ENCODE measurements around the gene DOCK4. TPM values are rescaled to one million over a fixed set of nuclear protein-coding genes. Genes with fewer than 3 reads are reported as not detected.

The DOCK4 gene
- total RNA-seq, 4 donors from 2014 or later: 8.2 to 9.0 (median 8.6) TPM

GRCh38 chr7:111871283-111871682, 334.9 kb downstream of the DOCK4 start:
- H3K4me3 ChIP-seq (ENCODE audit: low read depth, poor library complexity, severe bottlenecking): no peak overlapping the region
- whole genome bisulfite sequencing, 2 donors: 59 to 66% methylated on average over 1 of the region's 1 CpG
- no peak for DNase-seq (ENCODE audit: low spot score in 2 of 2)
- TF ChIP-seq CTCF (IDR thresholded peaks at IDR 0.05) (no peak), POLR2A (IDR thresholded peaks at IDR 0.05) (no peak)
- intact Hi-C loops (cut with DNase I; ENCODE audit: low total_unique reads): no loop called here

GRCh38 chr7:111869280-111869679, 336.9 kb downstream of the DOCK4 start:
- intact Hi-C loops (cut with DNase I; ENCODE audit: low total_unique reads): no loop called here
- 96 to 97% methylated on average over 3 of the region's 3 CpGs for WGBS, 2 donors
- no peak for DNase-seq (ENCODE audit: low spot score in 2 of 2)
- TF ChIP-seq CTCF (IDR thresholded peaks at IDR 0.05) (no peak), POLR2A (IDR thresholded peaks at IDR 0.05) (no peak)
- no peak overlapping the region for H3K4me3 ChIP-seq (ENCODE audit: low read depth, poor library complexity, severe bottlenecking)

DNA sequence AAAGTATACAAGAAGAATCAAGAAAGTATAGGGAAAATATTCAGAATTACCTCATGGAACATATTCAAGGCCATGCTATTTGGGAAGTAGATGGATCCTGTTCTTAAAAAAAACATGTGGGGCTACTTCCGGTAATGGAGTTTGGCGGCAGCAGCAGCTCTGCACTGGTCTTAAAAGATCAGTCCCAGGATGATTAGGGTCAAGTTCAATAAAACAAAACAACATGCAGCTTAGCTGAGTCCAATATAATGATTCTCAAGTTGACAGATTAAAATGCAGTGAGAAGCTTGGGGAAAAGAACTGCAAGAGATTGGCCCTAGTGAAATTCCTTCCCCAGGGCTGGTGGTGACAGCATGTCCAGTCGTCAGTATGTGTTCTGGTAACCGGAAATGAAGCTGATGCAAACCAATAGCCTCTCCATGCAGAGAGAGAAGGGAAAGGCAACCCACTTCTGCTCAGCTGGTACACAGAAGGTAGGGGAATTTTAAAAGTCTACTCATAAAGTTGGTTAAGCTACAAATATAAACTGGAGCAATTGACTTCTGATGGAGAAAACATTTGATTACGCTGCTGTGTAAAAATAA, 338.8 kb downstream of the DOCK4 start:
- no peak for DNase-seq (ENCODE audit: low spot score in 2 of 2)
- no peak overlapping the region for H3K4me3 ChIP-seq (ENCODE audit: low read depth, poor library complexity, severe bottlenecking)
- TF ChIP-seq CTCF (IDR thresholded peaks at IDR 0.05): no peak
- TF ChIP-seq POLR2A (IDR thresholded peaks at IDR 0.05): no peak
- 80 to 85% methylated on average over 5 of the region's 5 CpGs for WGBS, 2 donors
- intact Hi-C loops (cut with DNase I; ENCODE audit: low total_unique reads): no loop called here

DNA sequence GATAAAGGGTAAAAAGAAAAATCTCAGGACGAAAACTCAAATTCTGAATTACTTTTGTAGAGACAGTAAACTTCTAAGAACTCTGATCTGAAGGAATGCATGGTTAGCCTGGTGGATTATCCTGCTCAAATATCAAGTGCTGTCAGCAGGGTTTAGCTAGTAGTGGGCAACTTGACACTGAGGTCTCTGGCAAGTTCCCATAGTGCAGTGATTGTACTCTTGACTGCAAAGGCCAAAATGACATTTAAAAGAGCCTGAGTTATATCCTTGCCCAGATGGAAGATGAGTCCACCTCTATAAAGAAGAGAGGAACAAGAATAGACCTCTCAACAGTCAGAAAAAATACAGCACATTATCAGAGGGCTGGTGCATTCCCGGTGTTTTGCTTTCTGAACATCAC, 339.4 kb downstream of the DOCK4 start:
- no peak for DNase-seq (ENCODE audit: low spot score in 2 of 2)
- H3K4me3 ChIP-seq (ENCODE audit: low read depth, poor library complexity, severe bottlenecking): no peak overlapping the region
- TF ChIP-seq CTCF (IDR thresholded peaks at IDR 0.05) (no peak), POLR2A (IDR thresholded peaks at IDR 0.05) (no peak)
- intact Hi-C loops (cut with DNase I; ENCODE audit: low total_unique reads): no loop called here
- 89 to 91% methylated on average over 2 of the region's 2 CpGs for WGBS, 2 donors

DNA sequence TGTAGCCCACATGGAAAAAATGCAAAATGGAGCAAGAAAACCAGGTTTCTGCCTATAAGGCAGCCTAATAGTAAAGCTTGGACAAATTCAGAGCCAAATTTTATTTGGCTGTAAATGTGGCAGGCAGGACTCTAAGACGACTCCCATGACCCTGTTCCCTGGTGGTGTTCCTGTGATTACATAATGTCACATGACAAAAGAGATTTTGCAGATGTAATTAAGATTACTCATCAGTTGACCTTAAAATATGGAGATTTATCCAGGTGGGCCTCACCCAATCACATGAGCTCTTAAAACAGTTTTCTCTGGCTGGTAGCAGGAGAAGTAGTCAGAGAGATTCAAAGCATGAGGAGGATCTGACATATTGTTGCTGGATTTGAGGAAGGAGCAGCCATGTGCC, 340.8 kb downstream of the DOCK4 start:
- no peak overlapping the region for H3K4me3 ChIP-seq (ENCODE audit: low read depth, poor library complexity, severe bottlenecking)
- intact Hi-C loops (cut with DNase I; ENCODE audit: low total_unique reads): no loop called here
- 27 to 37% methylated on average over 1 of the region's 1 CpG for WGBS, 2 donors
- DNase-seq (ENCODE audit: low spot score in 2 of 2): no peak
- TF ChIP-seq POLR2A (IDR thresholded peaks at IDR 0.05) (no peak), CTCF (IDR thresholded peaks at IDR 0.05) (no peak)
